HL-60 (cell line): Measurements from ENCODE around the gene TAPBP.

ENCODE experiments used
- CTCF ChIP-seq: IDR thresholded peaks from one replicate; pipeline ENCODE4 v1.5.1; 2011; ENCODE audit warnings: low read length, control low read depth, inconsistent platforms; ENCODE audit not compliant: insufficient read depth
- GABPA ChIP-seq: IDR thresholded peaks from 2 replicates; pipeline ENCODE4 v1.6.1; 2012; ENCODE audit warnings: low read depth
- REST ChIP-seq: IDR thresholded peaks from 2 replicates; pipeline ENCODE4 v1.6.1; 2012; ENCODE audit warnings: low read depth; ENCODE audit not compliant: insufficient replicate concordance

GRCh38 chr6:33315793-33316602 is 2.1 kb upstream of the TAPBP start:
- no peak for TF ChIP-seq CTCF
- TF ChIP-seq GABPA, result no peak
- TF ChIP-seq REST, result peak; percentile 48
